GM12878 (cell line): Measurements from ENCODE around the gene ERC1. TPM values are rescaled to one million over a fixed set of nuclear protein-coding genes. Genes with fewer than 3 reads are reported as not detected.

Experiments used
- ATAC-seq: fragments of 200-7000 bp; cut with Tn5 transposase; 3 replicates; pipeline ENCODE4 v1.9.1; 2020; ENCODE audit warnings: mild to moderate bottlenecking, moderate library complexity
- BruUV-seq: library from RNA; stranded (reverse); fragments of 400-500 nt; replicated peaks from 2 replicates; lab custom pipeline; 2021; lab: Mats Ljungman, UMichigan
- CTCF ChIA-PET: fragments of 300-600 bp; sonication (Branson Sonifier 250); formaldehyde crosslinking; extraction: SDS; loops from one replicate; lab custom pipeline; 2021; ENCODE audit warnings: inconsistent platforms; lab: Yijun Ruan, JAX
- POLR2A ChIA-PET: fragments of 350-600 bp; formaldehyde crosslinking; extraction: SDS; loops from one replicate; lab custom pipeline; 2021; ENCODE audit warnings: inconsistent platforms; lab: Charles Lee
- RAD21 ChIA-PET: fragments of 300-600 bp; sonication (Branson Sonifier 250); formaldehyde crosslinking; loops from one replicate; lab custom pipeline; 2023; ENCODE audit warnings: antibody characterized with exemption; ENCODE audit not compliant: unreplicated experiment; lab: Charles Lee
- SMC1A ChIA-PET: fragments of 300-600 bp; sonication (Branson Sonifier 250); formaldehyde crosslinking; loops from one replicate; lab custom pipeline; 2023; ENCODE audit not compliant: unreplicated experiment, uncharacterized antibody; lab: Charles Lee
- DNase-seq: peaks from one replicate; pipeline ENCODE4 v3.0.0-alpha.2; 2011; ENCODE audit warnings: low read depth, low spot score
- FAIRE-seq: peaks from 3 replicates; lab custom pipeline; 2011; peaks lifted over from hg19 to GRCh38; lab: Jason Lieb, UNC
- H2AFZ ChIP-seq: 2 replicates; pipeline ENCODE4 v1.6.0; 2011; ENCODE audit warnings: low read depth, low read length, control low read depth; ENCODE audit not compliant: control insufficient read depth
- H3K27ac ChIP-seq: 2 replicates; pipeline ENCODE4 v1.5.1; 2011; ENCODE audit warnings: control low read depth; ENCODE audit not compliant: control insufficient read depth, insufficient read depth
- H3K27me3 ChIP-seq, 2 experiments: replicated peaks in 1 of 2; 2 replicates each; pipeline versions ENCODE4 v1.6.0 to v1.6.1; 2011; ENCODE audit warnings: low read length in 1 of 2; ENCODE audit not compliant: control insufficient read depth in 2 of 2, insufficient read depth in 2 of 2
- H3K36me3 ChIP-seq, 2 experiments: 2 replicates each; pipeline ENCODE4 v1.5.1; 2011; ENCODE audit warnings: low read length in 1 of 2; ENCODE audit not compliant: control insufficient read depth in 2 of 2, insufficient read depth in 2 of 2
- H3K4me1 ChIP-seq: 2 replicates; pipeline ENCODE4 v1.6.1; 2011; ENCODE audit warnings: mild to moderate bottlenecking, low read length, moderate library complexity, mixed read lengths; ENCODE audit not compliant: control insufficient read depth, insufficient read depth
- H3K4me2 ChIP-seq: 2 replicates; pipeline ENCODE4 v1.6.0; 2011; ENCODE audit warnings: control low read depth; ENCODE audit not compliant: control insufficient read depth, insufficient read depth
- H3K4me3 ChIP-seq: fragments of 200-600 bp; sonication (generic); 2 replicates; pipeline ENCODE4 v1.5.1; 2016
- H3K79me2 ChIP-seq: 2 replicates; pipeline ENCODE4 v1.6.0; 2011; ENCODE audit warnings: low read length; ENCODE audit not compliant: control insufficient read depth, insufficient read depth
- H3K9ac ChIP-seq: 2 replicates; pipeline ENCODE4 v1.8.0; 2011; ENCODE audit warnings: low read length, control low read depth, mixed read lengths; ENCODE audit not compliant: control insufficient read depth, insufficient read depth
- H3K9me3 ChIP-seq: replicated peaks from 3 replicates; pipeline ENCODE4 v1.5.1; 2011; ENCODE audit warnings: mild to moderate bottlenecking, low read length; ENCODE audit not compliant: control insufficient read depth, insufficient read depth
- H4K20me1 ChIP-seq: 2 replicates; pipeline ENCODE4 v1.6.0; 2011; ENCODE audit not compliant: control insufficient read depth, insufficient read depth
- ATF3 ChIP-seq: IDR thresholded peaks from 2 replicates; pipeline ENCODE4 v1.6.1; 2011; ENCODE audit warnings: low read depth, mild to moderate bottlenecking, low read length, moderate library complexity, borderline replicate concordance; ENCODE audit errors: extremely low read depth
- ATF7 ChIP-seq: fragments of 450-650 bp; IDR thresholded peaks from 2 replicates; pipeline ENCODE4 v1.6.1; 2016; ENCODE audit warnings: low read depth, mild to moderate bottlenecking
- CHD4 ChIP-seq: fragments of 200-600 bp; sonication (generic); IDR thresholded peaks from 2 replicates; pipeline ENCODE4 v1.6.1; 2016; ENCODE audit warnings: mild to moderate bottlenecking
- MEF2B ChIP-seq: fragments of 450-650 bp; IDR thresholded peaks from 2 replicates; pipeline ENCODE4 v1.6.1; 2018; ENCODE audit warnings: mild to moderate bottlenecking, moderate library complexity; ENCODE audit not compliant: partially characterized antibody, poor library complexity, severe bottlenecking
- MTA3 ChIP-seq: IDR thresholded peaks from 2 replicates; pipeline ENCODE4 v1.6.1; 2012; ENCODE audit warnings: low read length, inconsistent platforms, borderline replicate concordance
- NFIC ChIP-seq: IDR thresholded peaks from 2 replicates; pipeline ENCODE4 v1.6.1; 2012; ENCODE audit warnings: low read depth, mild to moderate bottlenecking, inconsistent platforms, low read length, moderate library complexity
- NRF1 ChIP-seq: conservative IDR thresholded peaks from 2 replicates; pipeline ENCODE4 v1.6.1; 2011; ENCODE audit warnings: mild to moderate bottlenecking, low read depth, low read length, improper control_type of control experiment
- RFX5 ChIP-seq: IDR thresholded peaks from 2 replicates; pipeline ENCODE4 v1.6.1; 2011; ENCODE audit warnings: low read depth, low read length, improper control_type of control experiment
- SIX5 ChIP-seq: IDR thresholded peaks from 2 replicates; pipeline ENCODE4 v1.6.1; 2011; ENCODE audit warnings: mild to moderate bottlenecking, low read depth, low read length, moderate library complexity; ENCODE audit not compliant: severe bottlenecking
- SREBF1 ChIP-seq: IDR thresholded peaks from 2 replicates; pipeline ENCODE4 v1.6.1; 2012; ENCODE audit warnings: mild to moderate bottlenecking, low read length
- SUZ12 ChIP-seq: fragments of 200-600 bp; sonication (generic); IDR thresholded peaks from one replicate; pipeline ENCODE4 v1.6.1; 2018; ENCODE audit warnings: antibody characterized with exemption, mild to moderate bottlenecking; ENCODE audit not compliant: unreplicated experiment
- TBL1XR1 ChIP-seq: IDR thresholded peaks from 2 replicates; pipeline ENCODE4 v1.6.1; 2012; ENCODE audit warnings: low read depth, low read length, improper control_type of control experiment
- ZBTB33 ChIP-seq: fragments of 450-650 bp; IDR thresholded peaks from 2 replicates; pipeline ENCODE4 v1.6.1; 2017; ENCODE audit warnings: mild to moderate bottlenecking
- ZNF217 ChIP-seq: fragments of 450-650 bp; IDR thresholded peaks from 2 replicates; pipeline ENCODE4 v1.6.1; 2017; ENCODE audit warnings: antibody characterized with exemption, mild to moderate bottlenecking
- ZNF24 ChIP-seq: fragments of 450-650 bp; IDR thresholded peaks from 2 replicates; pipeline ENCODE4 v1.6.1; 2017; ENCODE audit warnings: antibody characterized with exemption, mild to moderate bottlenecking
- WGBS: methylation state at CpG from one replicate; pipeline ENCODE4 v1.1.6; 2016; ENCODE audit warnings: low lambda C conversion rate; ENCODE audit not compliant: insufficient replicate concordance, insufficient coverage; ENCODE audit errors: missing lambda C conversion rate; 5-methylcytosine and 5-hydroxymethylcytosine counted together
- in situ Hi-C: fragments of 300-500 bp; cut with MboI; formaldehyde crosslinking; loops from 9 replicates; pipeline ENCODE4 v1.14.3; 2018; ENCODE audit warnings: mixed read lengths
- intact Hi-C: fragments of 100-400 bp; cut with micrococcal nuclease; formaldehyde crosslinking; loops from one replicate; pipeline ENCODE4 v1.14.2; 2022; ENCODE audit not compliant: unreplicated experiment
- polyA plus RNA-seq, 11 experiments: library from polyadenylated mRNA; depleted of rRNA in 4 of 11; unstranded in 6 of 11; stranded (reverse) in 5 of 11; fragments of >200 nt; fragmentation: Nextera tagmentation in 4 of 11; fragmentation: Illumina TruSeq in 1 of 11; extraction: Ambion mirVana in 4 of 11; extraction: Trizol in 1 of 11; gene quantifications; 1 replicate in 1 of 11; 2 replicates in 10 of 11; pipeline versions ENCODE4 v1.2.1 to v1.2.3, GENCODE V29; 2011 to 2016; ENCODE audit warnings: inconsistent platforms in 2 of 11, missing spikeins in 2 of 11, low read depth in 1 of 11
- total RNA-seq, 4 experiments: library from RNA; depleted of rRNA in 3 of 4; stranded (reverse); fragments of >200 nt in 3 of 4; fragmentation: Illumina TruSeq in 1 of 4; extraction: Trizol in 1 of 4; gene quantifications; 2 replicates each; pipeline versions ENCODE4 v1.2.1 to v1.2.3, GENCODE V29; 2013 to 2021
- TF ChIP-seq, protein P1 (sequence below): fragments of 450-650 bp; IDR thresholded peaks from 2 replicates; pipeline ENCODE4 v1.6.1; 2018; ENCODE audit warnings: borderline replicate concordance, mild to moderate bottlenecking; ENCODE audit not compliant: partially characterized antibody

Gene ERC1
- total and polyA plus RNA-seq, 10 of the 15 experiments (the other 5 are each of a cell fraction or from before 2014, with no cell fraction given), result 0.75 to 8.0 (median 5.0) TPM

DNA sequence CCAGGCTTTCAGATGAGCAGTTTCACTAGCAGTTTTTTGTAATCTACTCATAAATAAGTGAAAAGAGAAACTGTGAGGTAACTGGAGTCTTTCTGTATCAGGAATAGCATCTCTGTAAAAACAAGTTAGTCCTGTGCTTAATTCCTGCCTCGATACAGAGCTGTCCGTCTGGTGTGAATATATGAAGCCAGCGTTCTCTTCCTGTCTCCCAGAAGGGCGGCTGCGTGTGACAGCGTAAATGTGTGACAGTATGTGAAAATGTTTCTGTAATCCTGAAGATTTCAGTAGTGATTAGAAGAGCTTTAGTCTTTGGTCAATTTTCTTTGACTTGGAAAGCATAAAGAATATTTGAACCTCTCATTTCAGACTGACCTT, 453.1 kb downstream of the ERC1 start:
- H3K9ac ChIP-seq, result no peak overlapping the region
- FAIRE-seq (no peak), ATAC-seq (no peak), DNase-seq (no peak)
- H3K27me3 ChIP-seq, result no peaks in the 10 kb centered on the region
- CTCF ChIA-PET, result interaction anchor here (0.6 to 2.0 kb wide), 4 partner anchors 13 to 326 kb away, joined by 3 to 5 read pairs (median 4); no protein-coding TSS in a partner anchor
- no peaks in the 10 kb centered on the region; the same call in 2 of the 3 replicates for H3K9me3 ChIP-seq
- H3K79me2 ChIP-seq, result no peaks in the 10 kb centered on the region
- H3K4me3 ChIP-seq, result no peak overlapping the region
- 83% methylated on average over 6 of the region's 6 CpGs for WGBS
- POLR2A ChIA-PET, result interaction anchor here (0.6 to 0.7 kb wide), 6 partner anchors 9 to 394 kb away, joined by 3 to 11 read pairs (median 6); no protein-coding TSS in a partner anchor
- intact Hi-C loops, result no loop called here
- SMC1A ChIA-PET, result interaction anchor here (0.6 to 2.0 kb wide), 3 partner anchors 10 to 21 kb away, joined by 3 to 6 read pairs (median 3); no protein-coding TSS in a partner anchor
- RAD21 ChIA-PET, result interaction anchor here (0.9 to 1.1 kb wide), 2 partner anchors 8 to 20 kb away, joined by 3 to 5 read pairs; no protein-coding TSS in a partner anchor
- H2AFZ ChIP-seq, result no peak overlapping the region
- no peak overlapping the region for H3K27ac ChIP-seq
- H3K36me3 ChIP-seq, result no peaks in the 10 kb centered on the region
- no TSS peak for BruUV-seq
- H3K4me1 ChIP-seq, result peaks cover 3% of the 10 kb centered on the region
- TF ChIP-seq ATF3, result no peak
- TF ChIP-seq ZNF217, result no peak
- TF ChIP-seq SUZ12, result no peak
- TF ChIP-seq MTA3, result no peak
- no peak for TF ChIP-seq TBL1XR1
- no peak for TF ChIP-seq NFIC
- no peak for TF ChIP-seq ZBTB33
- TF ChIP-seq CHD4, result no peak
- TF ChIP-seq ATF7, result no peak
- no peak for TF ChIP-seq RFX5
- no peak for TF ChIP-seq MEF2B
- TF ChIP-seq SREBF1, result no peak
- TF ChIP-seq SIX5, result no peak
- TF ChIP-seq ZNF24, result no peak
- TF ChIP-seq, protein P1, sequence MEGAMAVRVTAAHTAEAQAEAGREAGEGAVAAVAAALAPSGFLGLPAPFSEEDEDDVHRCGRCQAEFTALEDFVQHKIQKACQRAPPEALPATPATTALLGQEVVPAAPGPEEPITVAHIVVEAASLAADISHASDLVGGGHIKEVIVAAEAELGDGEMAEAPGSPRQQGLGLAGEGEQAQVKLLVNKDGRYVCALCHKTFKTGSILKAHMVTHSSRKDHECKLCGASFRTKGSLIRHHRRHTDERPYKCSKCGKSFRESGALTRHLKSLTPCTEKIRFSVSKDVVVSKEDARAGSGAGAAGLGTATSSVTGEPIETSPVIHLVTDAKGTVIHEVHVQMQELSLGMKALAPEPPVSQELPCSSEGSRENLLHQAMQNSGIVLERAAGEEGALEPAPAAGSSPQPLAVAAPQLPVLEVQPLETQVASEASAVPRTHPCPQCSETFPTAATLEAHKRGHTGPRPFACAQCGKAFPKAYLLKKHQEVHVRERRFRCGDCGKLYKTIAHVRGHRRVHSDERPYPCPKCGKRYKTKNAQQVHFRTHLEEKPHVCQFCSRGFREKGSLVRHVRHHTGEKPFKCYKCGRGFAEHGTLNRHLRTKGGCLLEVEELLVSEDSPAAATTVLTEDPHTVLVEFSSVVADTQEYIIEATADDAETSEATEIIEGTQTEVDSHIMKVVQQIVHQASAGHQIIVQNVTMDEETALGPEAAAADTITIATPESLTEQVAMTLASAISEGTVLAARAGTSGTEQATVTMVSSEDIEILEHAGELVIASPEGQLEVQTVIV, result no peak
- no peak for TF ChIP-seq NRF1
- no peak overlapping the region for H3K4me2 ChIP-seq
- H4K20me1 ChIP-seq, result no peaks in the 10 kb centered on the region
- in situ Hi-C loops, result no loop called here
